ENCODE data around the gene DNAJC12.
"Not testable (repeated sequence)": the region's sequence is repeated elsewhere in the genome, so short reads cannot be mapped to it uniquely, and the experiment has no call there.

DNAJC12 gene

DNA sequence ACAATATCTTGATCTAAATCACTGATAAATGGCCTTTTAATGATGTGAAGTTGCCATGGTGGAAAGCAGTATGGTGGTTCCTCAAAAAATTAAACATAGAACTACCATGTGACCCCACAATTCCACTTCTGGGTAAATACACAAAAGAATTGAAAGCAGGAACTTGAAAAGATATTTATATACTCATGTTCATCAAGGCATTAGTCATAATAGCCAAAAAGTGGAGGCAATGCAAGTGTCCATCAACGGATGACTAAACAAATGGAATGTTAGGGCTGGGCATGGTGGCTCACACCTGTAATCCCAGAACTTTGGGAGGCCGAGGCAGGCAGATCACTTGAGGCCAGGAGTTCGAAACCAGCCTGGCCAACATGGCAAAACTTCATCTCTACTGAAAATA, 2.0 kb upstream of the DNAJC12 start:
- DNase-seq (ENCODE audit: low read depth in 2 of 2) = no peak

GRCh38 chr10:67839511-67839910, 1.5 kb upstream of the DNAJC12 start:
- DNase-seq (ENCODE audit: low read depth in 2 of 2) = not testable (repeated sequence)

DNA sequence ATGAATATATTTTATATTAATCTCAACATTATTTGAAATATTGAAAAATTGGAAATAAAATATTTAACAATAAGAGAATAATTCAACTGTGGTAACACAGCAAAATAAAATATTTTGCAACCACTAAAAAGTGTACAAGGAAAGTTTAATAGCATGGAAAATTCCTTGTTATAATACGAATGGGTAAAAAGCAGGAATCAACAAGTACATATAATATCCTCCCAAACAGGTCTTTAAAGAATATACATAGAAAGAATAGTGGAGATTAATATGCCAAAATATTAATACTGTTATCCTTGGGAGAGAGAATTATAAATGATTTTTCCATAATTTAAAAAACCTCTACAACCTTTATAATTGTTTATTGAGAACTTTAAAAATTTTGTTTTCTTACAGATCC, 1.0 kb downstream of the DNAJC12 start:
- DNase-seq (ENCODE audit: low read depth in 2 of 2) = no peak

- no peak for DNase-seq (ENCODE audit: low read depth in 2 of 2)
Measured at GRCh38 chr10:67836488-67836887, 1.5 kb downstream of the DNAJC12 start.

DNA sequence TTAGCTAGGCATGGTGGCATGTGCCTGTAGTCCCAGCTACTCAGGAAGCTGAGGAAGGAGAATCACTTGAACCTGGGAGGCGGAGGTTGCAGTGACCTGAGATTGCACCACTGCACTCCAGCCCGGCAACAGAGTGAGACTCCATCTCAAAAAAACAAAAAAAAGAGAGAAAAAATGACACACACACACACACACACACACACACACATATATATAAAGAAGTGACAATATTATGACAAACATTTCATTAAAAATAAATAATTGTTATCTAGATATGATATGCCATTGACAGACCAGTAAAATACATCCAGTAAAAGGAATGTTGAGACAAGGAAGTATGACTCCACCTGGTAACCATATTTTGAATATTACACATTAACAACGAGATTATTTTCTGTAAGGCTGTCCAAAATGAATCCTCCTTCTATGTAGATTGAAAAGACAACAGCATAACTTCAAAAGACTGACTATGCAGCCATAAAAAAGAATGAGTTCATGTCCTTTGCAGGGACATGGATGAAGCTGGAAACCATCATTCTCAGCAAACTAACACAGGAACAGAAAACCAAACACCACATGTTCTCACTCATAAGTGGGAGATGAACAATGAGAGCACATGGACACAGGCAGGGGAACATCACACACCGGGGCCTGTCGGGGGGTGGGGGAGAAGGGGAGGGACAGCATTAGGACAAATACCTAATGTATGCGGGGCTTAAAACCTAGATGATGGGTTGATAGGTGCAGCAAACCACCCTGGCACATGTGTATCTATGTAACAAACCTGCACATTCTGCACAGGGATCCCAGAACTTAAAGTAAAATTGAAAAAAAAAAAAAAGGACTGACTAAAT, 2.2 kb downstream of the DNAJC12 start:
- DNase-seq (ENCODE audit: low read depth in 2 of 2) = not testable (repeated sequence)

DNA sequence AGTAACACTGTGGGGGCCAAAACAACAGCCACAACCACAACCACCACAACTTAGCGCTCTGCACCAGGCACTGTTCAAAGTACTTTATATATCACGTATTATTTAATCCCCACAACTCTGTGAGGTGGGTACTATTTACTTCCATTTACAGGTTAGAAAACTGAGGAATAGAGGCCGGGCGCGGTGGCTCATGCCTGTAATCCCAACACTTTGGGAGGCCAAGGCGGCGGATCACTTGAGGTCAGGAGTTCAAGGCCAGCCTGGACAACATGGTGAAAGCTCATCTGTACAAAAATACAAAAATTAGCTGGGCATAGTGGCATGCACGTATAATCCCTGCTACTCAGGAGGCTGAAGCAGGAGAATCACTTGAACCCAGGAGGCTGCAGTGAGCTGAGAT, 3.6 kb downstream of the DNAJC12 start:
- no peak for DNase-seq (ENCODE audit: low read depth in 2 of 2)

- DNase-seq (ENCODE audit: low read depth in 2 of 2) = no peak
Measured at GRCh38 chr10:67827811-67828210, 10.2 kb downstream of the DNAJC12 start.

GRCh38 chr10:67819768-67820204, 18.2 kb downstream of the DNAJC12 start:
- DNase-seq (ENCODE audit: low read depth in 2 of 2) = no peak

DNA sequence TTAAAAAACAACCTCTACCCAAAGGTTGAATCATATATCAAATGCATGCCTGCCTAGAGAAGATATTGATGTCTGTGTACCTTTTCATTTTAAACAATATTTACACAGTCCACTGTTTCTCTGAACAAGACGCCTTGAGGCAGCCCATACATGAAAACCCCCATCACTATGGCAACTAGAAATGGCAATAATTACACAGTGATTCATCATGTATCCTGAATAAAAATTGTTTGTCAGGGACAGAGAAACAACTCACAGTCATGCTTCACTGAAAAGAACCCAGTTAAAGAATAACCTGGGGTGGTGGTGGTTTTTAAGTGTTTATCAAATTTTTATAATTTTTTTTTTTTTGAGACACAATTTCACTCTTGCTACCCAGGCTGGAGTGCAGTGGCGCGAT, 19.7 kb downstream of the DNAJC12 start:
- no peak for DNase-seq (ENCODE audit: low read depth in 2 of 2)

GRCh38 chr10:67816719-67817118, 21.3 kb downstream of the DNAJC12 start:
- no peak for DNase-seq (ENCODE audit: low read depth in 2 of 2)

DNA sequence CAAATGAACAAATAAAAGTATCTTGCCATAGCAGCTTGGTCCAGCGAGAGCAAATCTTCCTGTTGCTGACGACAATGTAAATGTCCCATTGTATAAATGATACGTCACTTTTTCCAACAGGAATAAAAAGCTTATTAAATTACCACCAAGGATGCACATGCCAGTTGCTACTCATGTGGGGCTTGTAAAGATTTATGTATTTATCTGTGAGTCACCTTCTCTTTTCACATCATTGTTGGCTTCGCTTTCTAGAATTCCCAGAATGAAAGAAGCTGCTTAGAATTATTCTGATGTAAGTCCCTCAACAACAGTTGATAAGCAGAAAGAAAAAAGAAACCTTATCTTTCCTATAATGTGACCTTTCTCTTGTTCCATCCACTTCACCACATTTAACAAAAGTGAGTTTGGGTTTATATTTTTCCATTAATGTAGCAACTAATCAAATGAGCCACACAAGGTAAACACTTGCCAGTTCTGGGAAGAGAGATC, 22.4 kb downstream of the DNAJC12 start:
- DNase-seq (ENCODE audit: low read depth in 2 of 2) = no peak

GRCh38 chr10:67812007-67812406, 26.0 kb downstream of the DNAJC12 start:
- DNase-seq (ENCODE audit: low read depth in 2 of 2) = no peak

DNA sequence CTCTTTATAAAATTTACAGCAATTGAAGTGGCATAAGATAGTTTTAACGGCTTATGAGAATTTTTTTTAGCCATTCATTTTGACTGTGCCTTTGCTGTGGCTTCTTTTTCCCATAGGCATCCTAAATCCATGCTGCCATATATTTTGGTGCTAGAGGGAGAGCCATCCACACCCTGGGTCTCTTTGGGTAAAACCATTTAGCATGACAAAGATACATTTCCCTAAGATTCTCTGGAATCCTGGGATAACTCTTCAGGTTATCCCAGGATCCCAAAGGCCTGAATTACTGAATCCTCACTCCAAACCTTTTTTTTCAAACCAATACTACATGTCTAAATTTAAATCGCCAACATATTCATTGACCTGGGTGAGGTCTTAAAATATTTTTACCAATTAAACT, 28.9 kb downstream of the DNAJC12 start:
- DNase-seq (ENCODE audit: low read depth in 2 of 2) = no peak

DNA sequence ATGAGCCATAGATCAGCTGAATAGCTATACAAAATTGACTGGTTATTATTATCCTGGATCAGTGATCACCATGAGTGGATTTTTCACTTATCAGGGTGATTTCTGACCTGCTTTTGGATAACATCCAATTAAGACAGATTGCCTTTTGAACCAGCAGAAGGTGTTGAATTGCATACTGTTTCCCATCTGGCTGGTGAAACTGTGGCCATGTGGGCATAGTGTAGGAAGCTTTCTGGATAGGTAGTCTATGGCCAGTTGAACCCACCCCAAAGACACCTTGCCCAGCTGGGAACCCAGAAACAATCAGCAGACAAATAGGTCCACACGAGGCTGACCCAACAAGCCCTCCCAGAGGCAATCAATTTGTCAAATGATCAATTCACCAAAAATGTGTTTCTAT, 29.3 kb downstream of the DNAJC12 start:
- no peak for DNase-seq (ENCODE audit: low read depth in 2 of 2)

DNA sequence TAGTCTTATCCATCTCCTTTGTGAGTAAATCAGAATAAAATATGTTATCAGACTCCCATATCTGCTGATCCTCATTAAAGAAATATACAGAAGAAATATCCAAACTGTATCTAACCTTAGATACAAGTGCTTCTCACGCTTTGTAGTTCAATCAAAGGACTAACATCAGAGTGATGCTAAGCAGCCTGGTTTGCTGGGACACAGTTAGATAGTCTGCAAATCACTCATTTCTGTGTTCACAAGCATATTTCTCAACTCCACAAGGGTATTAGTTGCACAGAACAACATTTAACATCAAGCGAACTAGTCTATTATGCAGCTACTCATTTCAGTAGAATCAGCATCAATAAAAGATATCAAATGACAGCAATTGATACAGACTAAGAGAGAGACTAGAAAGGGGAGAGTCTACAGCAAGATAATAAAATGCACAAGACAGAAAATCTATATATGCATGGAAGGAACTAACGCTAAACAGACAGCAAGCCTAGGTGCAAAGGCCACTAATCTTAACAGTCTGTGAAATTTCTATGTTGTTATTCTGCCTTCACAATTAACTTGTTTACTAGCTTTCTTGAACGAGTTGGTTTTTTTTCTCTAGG, 30.0 kb downstream of the DNAJC12 start:
- DNase-seq (ENCODE audit: low read depth in 2 of 2) = no peak

GRCh38 chr10:67804395-67804678, 33.7 kb downstream of the DNAJC12 start:
- DNase-seq (ENCODE audit: low read depth in 2 of 2) = no peak

DNA sequence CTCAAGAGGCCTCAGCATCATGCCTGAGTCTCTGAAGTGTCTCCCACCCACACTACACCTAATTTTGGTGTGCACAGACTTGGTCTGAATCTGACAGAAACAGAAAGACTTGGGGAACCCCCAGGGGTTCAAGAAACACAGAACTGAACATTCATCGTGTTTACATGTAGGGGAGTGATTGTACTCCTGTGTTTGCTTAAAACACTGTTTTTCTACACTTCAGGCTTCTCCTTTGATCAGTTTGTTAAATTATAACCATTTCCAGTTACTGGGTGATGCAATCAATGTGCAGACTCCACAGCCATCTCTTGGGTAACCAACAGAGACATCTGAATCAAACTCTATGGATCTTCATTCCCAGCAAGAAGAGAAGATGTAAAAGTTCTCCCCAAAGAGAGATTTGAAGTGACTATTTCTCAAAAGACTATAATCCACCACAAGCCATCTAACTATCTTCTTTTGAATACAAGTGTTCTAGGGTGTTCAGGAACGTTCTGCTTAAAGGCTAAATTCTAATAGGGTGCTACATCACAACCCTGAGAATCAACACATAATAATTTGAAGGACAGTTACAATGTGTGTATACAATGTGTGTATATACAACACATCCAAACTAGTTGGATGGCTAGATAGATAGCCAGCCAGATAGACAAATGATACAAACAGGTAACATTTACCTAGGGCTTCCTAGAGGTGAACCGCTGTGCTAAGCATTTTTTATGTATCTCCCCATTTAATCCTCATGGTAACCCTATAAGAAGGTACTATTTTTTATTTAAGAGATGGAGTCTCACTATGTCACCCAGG, 34.2 kb downstream of the DNAJC12 start:
- DNase-seq (ENCODE audit: low read depth in 2 of 2) = no peak

DNA sequence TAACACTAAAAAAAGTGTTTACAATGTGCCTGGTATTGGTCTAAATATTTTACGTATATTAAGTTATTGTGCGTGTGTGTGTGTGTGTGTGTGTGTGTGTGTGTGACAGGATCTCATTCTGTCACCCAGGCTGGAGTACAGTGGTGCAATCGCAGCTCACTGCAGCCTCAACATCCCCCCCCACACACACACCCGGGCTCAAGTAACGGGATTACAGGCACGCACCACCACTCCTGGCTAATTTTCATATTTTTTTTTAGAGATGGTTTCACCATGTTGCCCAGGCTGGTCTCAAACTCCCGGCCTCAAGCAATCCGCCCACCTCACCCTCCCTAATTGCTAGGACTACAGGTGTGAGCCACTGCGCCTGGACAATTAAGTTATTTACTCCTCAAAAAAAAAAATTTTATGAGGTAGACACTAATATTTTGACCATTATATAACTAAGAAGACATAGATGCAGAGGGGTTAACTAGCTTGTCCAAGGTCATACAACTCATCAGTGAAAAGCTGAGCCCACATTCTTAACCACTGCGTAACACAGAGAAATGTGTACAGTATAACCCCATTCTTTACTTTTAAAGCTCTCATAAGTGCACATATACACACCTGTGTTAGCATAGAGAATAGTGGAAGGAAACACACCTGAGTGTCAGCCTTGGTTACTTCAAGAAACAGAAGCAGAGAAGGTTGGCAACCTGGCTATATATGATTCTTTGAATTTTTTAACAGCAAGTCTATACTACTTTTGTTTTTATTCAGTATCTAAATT, 35.0 kb downstream of the DNAJC12 start:
- no peak for DNase-seq (ENCODE audit: low read depth in 2 of 2)

- no peak for DNase-seq (ENCODE audit: low read depth in 2 of 2)
Measured at GRCh38 chr10:67801118-67801517, 36.9 kb downstream of the DNAJC12 start.

GRCh38 chr10:67794909-67795460, 43.0 kb downstream of the DNAJC12 start:
- no peak for DNase-seq (ENCODE audit: low read depth in 2 of 2)

GRCh38 chr10:67794256-67794655, 43.7 kb downstream of the DNAJC12 start:
- DNase-seq (ENCODE audit: low read depth in 2 of 2) = no peak

DNA sequence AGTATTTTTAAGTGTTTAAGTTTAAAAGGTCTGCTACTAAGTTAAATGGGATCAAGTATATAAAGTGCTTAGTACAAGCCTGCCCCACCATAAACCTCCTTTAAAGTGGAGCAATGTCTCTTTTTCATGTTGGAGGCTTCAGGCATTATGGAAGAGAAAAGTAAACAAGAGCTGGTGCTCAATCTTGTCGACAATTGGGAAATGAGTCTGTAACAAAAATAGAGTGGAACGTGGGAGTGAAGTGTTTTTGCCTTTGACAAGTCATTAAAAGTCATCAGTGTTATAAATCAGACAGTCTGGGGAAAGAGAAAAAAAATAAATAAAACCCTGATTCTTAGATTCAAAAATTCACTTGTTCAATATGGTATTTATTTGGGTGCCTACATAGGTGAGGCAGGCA, 44.7 kb downstream of the DNAJC12 start:
- DNase-seq (ENCODE audit: low read depth in 2 of 2) = no peak
